ENCODE results near the gene GCC1. TPM values are rescaled to one million over a fixed set of nuclear protein-coding genes. Genes with fewer than 3 reads are reported as not detected.

GCC1 gene
- total and polyA plus RNA-seq, 2 donors (not counting 3 experiments of a cell fraction or from before 2014, with no cell fraction given): 4.6 to 15.5 TPM

DNA sequence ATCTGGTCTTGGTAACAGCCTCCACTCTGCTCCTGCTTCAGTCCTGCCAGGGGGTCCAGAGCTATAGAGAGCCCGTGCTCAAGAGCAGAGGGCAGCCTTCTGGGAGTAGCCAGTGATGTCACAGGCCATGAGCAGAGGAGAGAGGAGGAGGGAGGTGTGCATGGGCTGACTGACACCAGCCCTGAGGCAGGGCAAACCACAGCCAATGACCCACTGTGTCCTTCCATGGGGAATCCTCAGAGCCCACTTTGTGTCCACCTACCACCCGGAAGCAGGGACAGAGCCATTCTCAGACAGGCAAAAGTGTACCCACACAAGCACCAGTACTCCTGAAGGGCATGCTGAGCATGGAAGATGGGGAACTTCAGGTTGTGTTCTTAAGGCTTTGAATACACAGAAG lies 32.6 kb upstream of the GCC1 start, which contains the start of gene PAX4:
Gene PAX4, minus strand, starts transcription at position 101 of the 400 bp plus-strand sequence. CDS start 2,214 bp downstream, outside the sequence.
- dilution Hi-C loops (cut with MboI; ENCODE audit: extremely low pct_ligation_motif_present, low sequenced_read_pairs): no loop called here
- Histone ChIP-seq H4K20me1 (replicated peaks; ENCODE audit: control insufficient read depth, extremely low read depth, insufficient read depth, low read length) (no peaks in the 10 kb centered on the region), H3K9me3 (replicated peaks; ENCODE audit: control insufficient read depth, insufficient read depth, low read length) (no peaks in the 10 kb centered on the region), H3K27me3 (ENCODE audit: control insufficient read depth in 2 of 2, insufficient read depth in 2 of 2, low read length in 2 of 2) (peaks cover 28 to 34% of the 10 kb centered on the region in 2 experiments), H3K4me2 (ENCODE audit: insufficient read depth, low read length) (no peak within 1 kb of the TSS), H3K27ac (ENCODE audit: insufficient read depth, low read depth, low read length) (no peak within 1 kb of the TSS), H2AFZ (ENCODE audit: low read depth, low read length) (no peak within 1 kb of the TSS), H3K79me2 (ENCODE audit: control insufficient read depth, insufficient read depth, low read length) (no peaks in the 10 kb centered on the region), H3K4me1 (ENCODE audit: control insufficient read depth, extremely low read depth, insufficient read depth, low read length) (no peaks in the 10 kb centered on the region), H3K9me1 (replicated peaks; ENCODE audit: control insufficient read depth, extremely low read depth, insufficient read depth, low read length) (no peaks in the 10 kb centered on the region), H3K36me3 (ENCODE audit: control insufficient read depth in 2 of 2, extremely low read depth in 1 of 2, insufficient read depth in 2 of 2, low read length in 2 of 2) (no peaks in the 10 kb centered on the region), H3K4me3 (replicated peaks in 1 of 3; ENCODE audit: insufficient read depth in 1 of 3, low read depth in 1 of 3, low read length in 3 of 3) (no peak within 1 kb of the TSS), H3K9ac (replicated peaks; ENCODE audit: extremely low read depth, insufficient read depth, low read length) (no peak within 1 kb of the TSS)
- intact Hi-C loops (cut with micrococcal nuclease): no loop called here
- POLR2A ChIA-PET: no interaction called here
- no TSS peak for BruUV-seq (replicated peaks)
- CTCF ChIA-PET: interaction anchor here (1.6 kb wide), 1 partner anchor 10 kb away, joined by 5 read pairs; no protein-coding TSS in a partner anchor
- no peak for DNase-seq (ENCODE audit: low read depth, low spot score)
- no peak for FAIRE-seq
- TF ChIP-seq, protein P1, sequence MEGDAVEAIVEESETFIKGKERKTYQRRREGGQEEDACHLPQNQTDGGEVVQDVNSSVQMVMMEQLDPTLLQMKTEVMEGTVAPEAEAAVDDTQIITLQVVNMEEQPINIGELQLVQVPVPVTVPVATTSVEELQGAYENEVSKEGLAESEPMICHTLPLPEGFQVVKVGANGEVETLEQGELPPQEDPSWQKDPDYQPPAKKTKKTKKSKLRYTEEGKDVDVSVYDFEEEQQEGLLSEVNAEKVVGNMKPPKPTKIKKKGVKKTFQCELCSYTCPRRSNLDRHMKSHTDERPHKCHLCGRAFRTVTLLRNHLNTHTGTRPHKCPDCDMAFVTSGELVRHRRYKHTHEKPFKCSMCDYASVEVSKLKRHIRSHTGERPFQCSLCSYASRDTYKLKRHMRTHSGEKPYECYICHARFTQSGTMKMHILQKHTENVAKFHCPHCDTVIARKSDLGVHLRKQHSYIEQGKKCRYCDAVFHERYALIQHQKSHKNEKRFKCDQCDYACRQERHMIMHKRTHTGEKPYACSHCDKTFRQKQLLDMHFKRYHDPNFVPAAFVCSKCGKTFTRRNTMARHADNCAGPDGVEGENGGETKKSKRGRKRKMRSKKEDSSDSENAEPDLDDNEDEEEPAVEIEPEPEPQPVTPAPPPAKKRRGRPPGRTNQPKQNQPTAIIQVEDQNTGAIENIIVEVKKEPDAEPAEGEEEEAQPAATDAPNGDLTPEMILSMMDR (IDR thresholded peaks at IDR 0.05; ENCODE audit: extremely low read depth in 1 of 2, insufficient read depth in 1 of 2, low read depth in 1 of 2, low read length in 2 of 2): no peak
- TF ChIP-seq POLR2A (IDR thresholded peaks at IDR 0.05; ENCODE audit: low read depth, low read length) (no peak), EZH2 (IDR thresholded peaks at IDR 0.05; ENCODE audit: borderline replicate concordance, low read depth, low read length, severe bottlenecking) (no peak), MAX (IDR thresholded peaks at IDR 0.05; ENCODE audit: insufficient read depth, insufficient read length) (no peak), JUN (IDR thresholded peaks at IDR 0.05; ENCODE audit: borderline replicate concordance, insufficient read depth, insufficient read length, low read depth) (no peak), MYC (IDR thresholded peaks at IDR 0.05; ENCODE audit: low read depth, low read length) (no peak), POLR2AphosphoS5 (IDR thresholded peaks at IDR 0.05; ENCODE audit: insufficient read depth, low read depth, low read length) (no peak), GATA2 (IDR thresholded peaks at IDR 0.05; ENCODE audit: insufficient read depth, insufficient read length, low read depth, low read length) (no peak), FOS (IDR thresholded peaks at IDR 0.05; ENCODE audit: borderline replicate concordance, insufficient read depth, low read length) (no peak)
